Fibroblast of villous mesenchyme (primary cell): ENCODE data around the gene TMEM30A. TPM values are rescaled to one million over a fixed set of nuclear protein-coding genes. Genes with fewer than 3 reads are reported as not detected.

Source experiments
- DNase-seq: peaks from one replicate; pipeline ENCODE4 v3.0.0-alpha.2; 2010; ENCODE audit warnings: low read depth
- H3K4me3 ChIP-seq: 2 replicates; pipeline ENCODE4 v1.5.1; 2011; ENCODE audit warnings: low read depth, mild to moderate bottlenecking, low read length
- CTCF ChIP-seq: IDR thresholded peaks from 2 replicates; pipeline ENCODE4 v1.5.1; 2012; ENCODE audit warnings: low read depth, mild to moderate bottlenecking, low read length; ENCODE audit not compliant: insufficient read depth
- total RNA-seq: library from RNA; depleted of rRNA; stranded (reverse); fragments of >200 nt; gene quantifications from 2 replicates; pipeline ENCODE4 v1.2.3, GENCODE V29; 2012

The TMEM30A gene
- total RNA-seq, 1 donor: 236 TPM

- peak; percentile 75 for DNase-seq
- H3K4me3 ChIP-seq: no peak overlapping the region
- peak; percentile 69 for TF ChIP-seq CTCF
Measured at GRCh38 chr6:75296811-75297779, 12.5 kb upstream of the TMEM30A start.

GRCh38 chr6:75292555-75292954 is 8.0 kb upstream of the TMEM30A start:
- H3K4me3 ChIP-seq: no peak overlapping the region
- TF ChIP-seq CTCF: no peak
- no peak for DNase-seq

- H3K4me3 ChIP-seq: no peak overlapping the region
- DNase-seq: no peak
- no peak for TF ChIP-seq CTCF
Measured at GRCh38 chr6:75291744-75292143, 7.2 kb upstream of the TMEM30A start.

- TF ChIP-seq CTCF: no peak
- no peak for DNase-seq
- no peak overlapping the region for H3K4me3 ChIP-seq
Measured at GRCh38 chr6:75291331-75291730, 6.7 kb upstream of the TMEM30A start.

GRCh38 chr6:75290136-75290945 is 5.7 kb upstream of the TMEM30A start:
- no peak for DNase-seq
- no peak overlapping the region for H3K4me3 ChIP-seq
- TF ChIP-seq CTCF: no peak

GRCh38 chr6:75288023-75288422 is 3.4 kb upstream of the TMEM30A start:
- H3K4me3 ChIP-seq: no peak overlapping the region
- no peak for TF ChIP-seq CTCF
- DNase-seq: no peak
